HG03159 (cell line): Measurements from ENCODE around the gene TCEAL5.
"Not testable (repeated sequence)": the region's sequence is repeated elsewhere in the genome, so short reads cannot be mapped to it uniquely, and the experiment has no call there.

Source experiments
- ATAC-seq: cut with Tn5 transposase; IDR thresholded peaks from one replicate; pipeline ENCODE4 v1.9.1; 2021; ENCODE audit warnings: mild to moderate bottlenecking, moderate library complexity; ENCODE audit not compliant: unreplicated experiment

TCEAL5 gene, protein sequence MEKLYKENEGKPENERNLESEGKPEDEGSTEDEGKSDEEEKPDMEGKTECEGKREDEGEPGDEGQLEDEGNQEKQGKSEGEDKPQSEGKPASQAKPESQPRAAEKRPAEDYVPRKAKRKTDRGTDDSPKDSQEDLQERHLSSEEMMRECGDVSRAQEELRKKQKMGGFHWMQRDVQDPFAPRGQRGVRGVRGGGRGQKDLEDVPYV

DNA sequence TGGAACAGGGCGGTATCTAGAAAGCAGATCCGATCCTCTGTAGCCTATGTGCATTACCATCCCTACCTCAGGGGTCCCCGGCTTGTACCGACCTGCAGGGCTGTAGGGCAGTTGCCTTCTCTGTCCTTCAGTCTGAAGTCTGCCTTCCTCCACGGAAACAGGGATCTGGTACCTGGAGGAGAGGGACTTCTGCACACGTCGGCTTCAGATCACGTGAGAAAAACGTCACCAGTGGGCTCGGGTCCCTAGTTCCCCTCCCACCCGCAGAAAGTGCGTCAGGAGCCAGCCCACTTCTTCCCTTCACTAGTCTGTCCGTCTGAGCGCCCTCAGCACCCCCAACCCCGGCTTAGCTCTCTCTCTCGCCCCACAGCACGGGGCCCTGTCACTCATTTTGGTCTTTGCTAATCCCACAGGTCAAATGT is at the start of gene TCEAL5:
TSS of gene TCEAL5 (minus strand) at position 170 of the 422 bp plus-strand sequence. CDS start 2,187 bp downstream, outside the sequence.
- no peak for ATAC-seq

DNA sequence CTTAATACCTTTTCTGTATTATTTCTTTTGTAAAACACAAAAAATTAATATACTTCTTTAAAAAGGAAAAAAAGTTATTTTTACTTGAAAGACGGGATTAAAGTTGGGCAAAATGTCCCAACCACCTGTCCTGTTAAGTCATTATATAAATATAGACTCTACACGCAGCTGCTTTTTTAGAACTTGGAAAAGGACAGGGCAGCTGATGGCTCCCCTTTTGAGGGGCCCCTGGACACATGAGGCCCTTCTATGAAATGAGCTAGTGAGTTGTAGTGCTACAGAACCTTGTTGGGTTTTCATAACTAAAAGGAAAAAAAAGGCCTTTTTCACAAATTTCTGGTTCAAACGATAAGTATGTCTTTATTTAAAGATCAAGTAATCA is 34.8 kb upstream of the TCEAL5 start:
- no peak for ATAC-seq

DNA sequence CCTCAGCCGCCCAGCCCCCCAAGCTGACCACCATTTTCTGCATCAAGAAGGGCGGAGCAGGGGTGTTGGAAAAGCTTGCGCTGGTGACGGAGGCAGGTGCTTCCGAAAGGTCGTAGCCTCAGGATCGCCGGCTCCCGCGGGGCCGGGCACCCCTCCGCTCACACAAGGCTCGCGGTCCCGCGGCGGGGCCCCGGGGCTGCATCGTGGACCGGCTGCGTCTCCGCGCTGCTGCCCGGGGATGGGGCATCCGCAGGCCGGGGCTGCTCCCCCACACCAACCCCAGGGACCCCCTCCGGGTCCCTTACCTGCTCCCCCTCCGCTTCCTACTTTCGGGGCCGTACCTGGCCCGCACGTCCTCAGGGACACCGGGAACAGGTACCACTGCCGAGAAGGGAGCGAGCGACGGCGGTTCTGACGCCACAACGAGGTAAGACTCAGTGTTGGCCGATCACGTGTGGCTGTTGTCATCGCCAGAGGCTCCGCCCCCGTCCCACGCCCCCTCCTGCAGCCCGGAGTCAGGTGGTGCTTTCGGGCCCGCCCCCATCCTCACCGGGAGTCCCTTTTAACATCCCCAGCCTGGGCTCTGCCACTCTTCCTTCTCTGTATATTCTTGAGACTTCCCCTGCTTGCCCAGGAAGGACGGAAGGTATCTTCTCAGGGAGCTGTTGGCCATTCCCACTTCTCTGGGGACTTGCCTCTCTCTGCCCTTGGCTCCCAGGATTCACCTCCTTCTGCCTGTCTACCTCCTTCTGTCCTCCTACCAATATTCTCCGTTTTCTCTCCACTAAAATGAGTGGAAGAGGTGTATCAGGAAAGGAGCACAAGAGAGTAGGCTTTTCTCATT is 34.2 kb upstream of the TCEAL5 start, which contains the start of gene BEX2:
TSS of gene BEX2 (minus strand) at position 436 of the 844 bp plus-strand sequence. CDS start 1,014 bp downstream, outside the sequence.
- ATAC-seq = peak; percentile 98

DNA sequence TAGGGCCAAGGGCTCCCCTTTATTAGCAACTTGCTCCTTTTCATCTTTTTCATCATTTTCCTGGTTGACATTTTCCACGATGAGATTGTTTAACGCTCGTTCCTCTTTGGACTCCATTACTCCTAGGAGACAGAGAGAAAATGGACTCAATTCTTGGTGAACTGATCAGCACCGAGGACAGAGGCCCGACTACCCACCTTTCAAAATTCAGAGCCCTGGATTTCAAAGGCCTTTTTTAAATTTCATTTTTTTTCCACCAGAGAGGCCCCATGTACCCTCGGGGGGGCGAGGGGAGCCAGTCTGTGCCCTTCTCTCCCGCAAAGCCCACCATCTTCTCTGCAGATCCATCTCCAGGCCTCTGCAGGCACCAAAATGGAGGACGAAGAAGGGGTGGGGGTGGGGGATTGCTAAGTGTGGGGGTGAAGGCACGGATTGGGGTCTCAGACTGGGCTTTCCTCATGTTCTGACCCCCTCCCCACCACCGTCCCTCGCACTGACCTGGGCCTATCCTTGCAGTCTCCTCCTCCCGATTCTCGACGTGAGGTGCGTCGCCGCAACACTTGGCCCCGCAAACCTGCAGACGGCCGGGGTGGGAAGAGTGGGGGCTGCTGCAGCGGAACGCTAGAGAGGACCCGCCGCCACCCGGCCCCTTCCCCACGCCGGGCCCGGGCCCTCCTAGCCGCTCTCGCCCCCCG is 33.5 kb upstream of the TCEAL5 start:
- no peak for ATAC-seq

DNA sequence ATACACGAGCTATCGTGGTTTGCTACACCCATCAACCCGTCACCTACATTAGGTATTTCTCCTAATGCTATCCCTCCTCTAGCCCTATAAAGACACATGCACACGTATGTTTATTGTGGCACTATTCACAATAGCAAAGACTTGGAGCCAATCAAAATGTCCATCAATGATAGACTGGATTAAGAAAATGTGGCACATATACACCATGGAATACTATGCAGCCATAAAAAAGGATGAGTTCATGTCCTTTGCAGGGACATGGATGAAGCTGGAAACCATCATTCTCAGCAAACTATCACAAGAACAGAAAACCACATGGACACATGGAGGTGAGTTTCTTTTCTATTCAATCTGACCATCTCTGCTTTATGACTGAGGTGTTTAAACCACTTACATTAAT is 29.1 kb upstream of the TCEAL5 start:
- ATAC-seq = not testable (repeated sequence)

DNA sequence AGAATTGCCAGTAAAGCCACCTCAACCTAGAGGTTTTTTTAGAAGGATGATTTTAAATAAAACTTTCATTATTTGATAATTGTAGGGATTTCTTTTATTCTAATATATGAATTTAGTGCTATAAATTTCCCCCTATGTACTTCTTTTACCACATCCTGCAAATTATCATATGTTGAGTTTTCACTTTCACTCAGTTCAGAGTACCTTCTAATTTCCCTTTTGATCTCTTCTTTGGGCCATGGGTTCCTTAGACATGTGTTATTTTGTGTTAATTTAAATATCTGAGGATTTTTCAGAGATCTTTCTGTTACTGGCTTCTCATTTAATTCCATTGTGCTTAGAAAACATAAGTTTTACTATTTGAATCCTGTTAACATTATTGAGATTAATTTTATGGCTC is 28.2 kb upstream of the TCEAL5 start:
- no peak for ATAC-seq

DNA sequence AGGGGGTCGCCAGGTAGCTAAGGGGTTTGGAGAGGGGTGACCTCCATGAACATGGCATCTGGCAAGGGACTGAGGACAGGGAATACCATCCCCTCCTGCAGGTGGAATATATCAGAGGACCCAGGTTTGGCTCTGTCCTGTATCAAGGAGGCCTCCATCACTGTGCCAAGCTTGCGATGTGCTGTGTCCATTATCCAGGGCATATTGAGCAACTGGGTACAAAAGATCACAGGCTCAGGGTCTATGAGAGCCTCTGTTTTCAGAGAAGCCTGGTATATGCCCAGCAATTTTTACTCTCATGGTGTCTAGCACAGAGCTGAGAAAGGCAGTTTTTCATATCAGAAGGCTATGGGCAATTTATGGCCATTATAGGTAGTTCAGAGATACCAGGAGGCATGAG is 16.6 kb upstream of the TCEAL5 start:
- no peak for ATAC-seq

DNA sequence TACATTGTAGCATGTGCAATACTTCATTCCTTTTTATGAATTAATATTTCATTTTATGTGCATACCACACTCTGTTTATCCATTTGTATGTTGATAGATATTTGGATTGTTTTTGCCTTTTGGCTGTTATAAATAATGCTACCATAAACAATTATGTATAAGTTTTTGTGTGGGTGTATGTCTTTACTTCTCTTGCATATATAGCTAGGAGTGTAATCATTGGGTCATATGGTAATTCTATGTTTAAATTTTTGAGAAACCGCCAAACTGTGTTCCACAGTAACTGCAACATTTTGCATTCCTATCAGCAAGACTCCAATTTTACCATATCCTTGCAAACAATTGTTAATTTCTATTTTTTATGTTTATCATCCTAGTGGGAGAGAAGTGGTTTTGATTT is 3.1 kb upstream of the TCEAL5 start:
- ATAC-seq = no peak

DNA sequence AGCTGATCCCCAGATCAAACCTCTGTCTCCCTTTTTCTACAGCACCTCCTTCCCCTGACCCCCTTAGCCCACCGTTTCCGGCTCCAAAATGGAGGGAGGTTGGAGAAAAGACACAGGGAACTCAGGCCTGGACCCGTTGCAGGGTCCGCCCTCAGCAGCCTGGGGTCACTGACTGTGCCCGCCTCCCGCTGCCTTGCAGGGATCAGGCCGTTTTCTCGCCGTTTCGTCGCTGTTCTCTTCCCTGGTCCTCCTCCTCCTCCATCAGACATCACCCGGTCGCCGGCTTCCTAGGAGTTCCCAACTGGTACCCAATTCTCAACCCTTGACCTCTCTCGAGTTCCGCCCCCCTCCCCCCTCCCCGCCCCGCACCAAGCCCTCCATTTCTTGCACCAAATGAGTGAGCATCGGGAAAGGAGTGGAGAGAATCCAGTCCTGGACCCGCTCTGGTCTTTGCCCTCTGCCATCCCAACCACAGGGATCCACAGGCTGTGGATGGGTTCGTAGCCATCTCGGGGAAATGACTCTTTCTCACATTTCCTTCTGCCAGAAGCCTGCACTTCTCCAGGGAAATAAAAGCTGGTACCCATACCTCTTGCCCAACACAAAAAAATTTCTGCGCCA is 493 bp downstream of the TCEAL5 start:
- ATAC-seq = no peak

DNA sequence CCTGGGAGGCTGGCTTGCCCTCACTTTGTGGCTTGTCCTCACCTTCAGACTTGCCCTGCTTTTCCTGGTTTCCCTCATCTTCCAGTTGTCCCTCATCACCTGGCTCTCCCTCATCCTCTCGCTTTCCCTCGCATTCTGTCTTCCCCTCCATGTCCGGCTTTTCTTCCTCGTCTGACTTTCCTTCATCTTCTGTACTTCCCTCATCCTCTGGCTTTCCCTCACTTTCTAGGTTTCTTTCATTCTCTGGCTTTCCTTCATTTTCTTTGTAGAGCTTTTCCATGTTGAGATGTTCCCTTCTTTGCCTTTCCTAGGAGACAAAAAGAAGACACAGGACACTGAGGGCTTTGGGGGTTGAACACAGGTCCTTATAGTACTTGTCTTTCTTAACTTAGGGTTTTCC is 2.3 kb downstream of the TCEAL5 start:
- ATAC-seq = no peak

DNA sequence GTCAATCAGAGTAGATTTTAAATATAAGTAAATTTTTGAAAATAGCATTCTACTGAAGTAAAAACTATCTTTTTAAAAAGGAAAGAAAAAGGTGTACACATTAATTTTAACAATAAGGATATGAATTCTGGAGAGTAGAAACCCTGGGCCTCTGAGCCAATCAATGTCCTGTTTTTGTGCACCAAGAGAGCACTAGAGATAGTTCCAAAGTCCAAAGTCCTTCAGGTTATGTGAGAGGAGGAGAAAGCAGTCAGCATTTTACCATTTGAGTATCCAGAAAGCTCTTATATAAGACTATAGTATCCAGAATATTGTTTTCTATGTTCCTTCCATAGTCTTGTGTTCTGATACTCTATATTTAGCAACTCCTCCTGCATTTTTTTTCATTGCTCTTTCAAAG is 18.3 kb downstream of the TCEAL5 start:
- no peak for ATAC-seq

DNA sequence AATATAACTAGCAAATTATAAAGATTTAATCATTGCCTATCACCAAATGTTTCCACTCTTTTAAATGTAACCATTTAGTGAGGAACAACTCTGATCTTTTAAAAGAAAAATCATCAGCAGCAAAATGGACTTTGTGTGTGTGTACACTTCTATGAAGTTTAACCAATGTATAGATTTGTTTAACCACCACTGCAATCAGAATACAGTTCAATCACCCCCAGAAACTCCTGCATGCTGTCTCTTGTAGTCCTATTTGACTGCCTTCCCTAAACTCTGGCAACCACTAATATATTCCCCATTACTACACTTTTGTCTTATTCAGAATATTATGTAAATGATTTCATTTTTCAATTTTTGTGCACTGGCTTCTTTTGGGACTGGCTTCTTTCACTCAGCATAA is 19.9 kb downstream of the TCEAL5 start:
- no peak for ATAC-seq

DNA sequence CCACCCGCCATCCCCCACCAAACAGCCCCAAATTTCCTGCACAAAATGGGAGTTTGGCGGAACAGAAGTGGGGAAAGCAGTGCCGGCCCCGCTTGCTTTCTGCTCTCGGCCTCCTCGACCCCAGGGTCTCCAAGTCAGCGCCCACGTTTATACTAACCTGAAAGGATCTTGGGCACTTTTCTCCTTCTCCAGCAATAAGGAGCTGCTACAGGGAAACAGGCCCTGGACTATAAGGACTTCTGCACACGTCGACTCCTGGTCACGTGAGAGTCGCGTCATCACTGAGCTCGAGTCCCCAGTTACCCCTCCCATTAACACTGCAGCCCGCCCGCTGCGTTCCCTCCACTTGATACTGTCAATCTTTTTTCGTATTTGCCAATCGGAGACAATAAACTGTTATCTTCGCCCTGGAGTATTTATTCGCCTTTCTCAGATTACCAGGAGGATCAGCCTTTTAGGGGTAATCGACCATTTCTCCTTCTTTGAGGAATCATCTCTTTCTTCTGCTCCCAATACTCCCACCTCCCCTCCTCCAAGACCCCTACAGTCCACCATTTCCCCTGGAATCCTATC is 21.5 kb downstream of the TCEAL5 start, which contains the start of gene TCEAL8:
TSS of gene TCEAL8 (minus strand) at position 235 of the 573 bp plus-strand sequence. CDS start 1,176 bp downstream, outside the sequence.
- peak; percentile 91 for ATAC-seq

DNA sequence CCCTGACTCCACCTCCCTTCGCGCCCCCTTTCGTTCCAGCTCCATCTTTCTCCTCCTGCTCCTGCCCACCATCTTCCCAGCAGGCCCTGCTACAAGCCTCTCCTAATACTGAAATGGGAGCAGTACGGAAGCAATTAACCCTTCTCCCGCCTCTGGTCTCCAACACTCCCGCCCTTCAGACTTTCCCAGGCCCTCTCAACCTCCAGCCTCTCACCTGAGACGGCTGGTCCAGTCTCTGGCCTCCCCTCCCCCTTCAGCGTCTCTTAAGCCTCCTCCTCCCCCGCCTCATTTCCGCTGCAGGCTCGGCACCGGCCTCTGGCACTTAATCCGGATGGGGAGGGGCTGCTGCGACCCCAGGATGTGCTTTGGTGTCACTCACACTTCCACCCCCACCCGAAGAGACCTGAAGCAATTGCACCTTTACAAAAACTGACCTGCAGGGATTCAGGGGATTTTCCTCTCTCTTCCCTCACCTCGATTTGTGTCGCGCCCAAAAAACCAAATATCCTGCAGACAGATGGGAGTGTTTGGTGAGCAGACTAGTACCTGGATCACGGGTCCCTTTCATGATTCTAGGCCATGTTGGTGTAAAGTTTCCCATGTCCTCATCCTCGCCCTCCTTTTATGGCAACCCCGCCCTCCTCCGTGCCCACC is 22.3 kb downstream of the TCEAL5 start:
- ATAC-seq = peak; percentile 64

DNA sequence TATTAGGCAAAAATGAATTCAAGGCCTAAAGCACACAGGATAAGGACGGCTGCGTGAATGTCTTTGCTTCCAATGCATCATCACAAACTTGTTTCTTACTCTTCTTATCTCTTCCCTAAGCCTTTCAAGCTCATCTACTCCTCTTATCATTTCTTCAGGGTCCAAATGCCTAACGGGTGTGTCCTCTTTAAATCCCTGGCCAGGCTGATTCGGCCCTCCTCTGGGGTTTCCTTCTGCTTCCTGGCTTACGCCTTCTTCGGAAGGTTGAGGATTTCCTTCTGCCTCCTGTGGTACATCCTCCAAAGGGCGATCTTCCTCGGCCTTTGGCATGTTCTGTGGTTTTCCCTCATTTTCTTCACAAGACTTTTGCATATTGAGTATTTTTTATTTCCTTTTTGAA is 22.9 kb downstream of the TCEAL5 start:
- no peak for ATAC-seq

DNA sequence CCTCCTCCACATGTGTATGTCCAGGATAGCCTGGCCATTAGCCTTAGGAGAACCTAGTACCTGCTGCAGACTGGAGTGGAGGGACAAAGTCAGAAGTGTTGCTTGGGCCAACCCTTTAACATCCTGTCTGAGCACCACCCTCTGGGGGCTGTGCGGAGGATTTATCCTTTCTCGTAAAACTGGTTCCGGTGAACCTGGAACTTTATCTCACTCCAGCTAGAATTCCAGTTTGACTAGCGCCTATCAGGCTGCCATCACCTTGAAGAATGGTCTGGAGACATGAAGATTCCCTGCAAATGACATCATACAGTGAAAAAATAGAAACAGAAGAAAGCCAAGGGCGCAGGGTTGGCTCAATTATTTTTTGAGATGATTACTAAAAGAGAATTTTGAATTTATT is 25.6 kb downstream of the TCEAL5 start:
- ATAC-seq = no peak

DNA sequence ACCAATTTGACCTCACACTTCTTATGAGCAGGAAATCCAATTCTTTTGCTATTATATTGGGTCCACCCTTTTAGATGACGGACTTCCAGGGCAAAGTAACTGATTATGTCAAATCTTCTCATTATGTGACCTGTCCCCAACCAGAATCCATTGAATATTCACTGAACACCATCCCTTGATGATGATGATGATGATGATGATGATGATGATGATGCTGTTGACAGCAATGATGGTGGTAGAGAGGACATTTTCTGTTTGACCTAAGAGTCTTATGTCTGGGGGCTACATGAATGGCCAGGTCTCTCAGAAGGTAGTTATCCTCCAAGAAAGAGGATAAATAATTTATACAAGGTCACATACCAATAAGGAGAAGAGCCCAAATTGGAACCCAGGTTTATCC is 26.7 kb downstream of the TCEAL5 start:
- no peak for ATAC-seq

DNA sequence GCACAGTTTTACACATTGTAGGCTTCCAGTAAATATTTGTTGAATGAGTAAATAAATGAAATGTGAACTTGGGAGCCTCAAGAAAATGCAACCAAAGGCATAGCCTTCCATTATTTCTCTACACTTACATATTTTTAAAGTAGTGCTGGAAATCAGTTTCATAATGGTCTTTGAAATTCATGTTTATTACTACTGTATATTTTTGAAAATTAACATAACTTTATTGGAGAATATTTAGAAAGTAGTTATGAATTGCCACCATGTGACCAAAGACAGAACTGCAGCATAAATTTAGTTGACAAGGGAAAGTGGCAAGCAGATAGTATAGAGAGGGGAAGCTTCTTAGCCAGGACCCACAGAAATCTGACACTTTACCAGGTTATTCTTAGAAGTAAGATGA is 28.0 kb downstream of the TCEAL5 start:
- peak; percentile 61 for ATAC-seq

DNA sequence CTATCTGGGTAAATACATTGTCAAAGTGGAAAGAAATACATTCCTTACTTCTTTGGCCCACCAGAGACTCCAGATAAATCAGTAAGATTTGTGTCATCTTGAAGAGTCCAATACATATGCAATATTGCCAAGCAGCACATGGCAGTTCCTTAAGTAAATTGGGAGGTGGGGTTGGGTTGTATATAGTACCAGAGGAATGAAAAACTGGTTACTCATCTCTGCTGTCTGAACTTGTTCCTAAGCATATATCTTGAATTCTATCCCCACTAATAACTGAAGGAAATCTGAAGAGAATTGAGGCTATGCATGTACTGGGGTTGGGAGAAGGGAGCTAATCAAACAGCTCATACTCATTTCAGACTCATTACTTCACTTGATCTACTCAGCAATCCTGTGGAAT is 36.4 kb downstream of the TCEAL5 start:
- ATAC-seq = no peak

DNA sequence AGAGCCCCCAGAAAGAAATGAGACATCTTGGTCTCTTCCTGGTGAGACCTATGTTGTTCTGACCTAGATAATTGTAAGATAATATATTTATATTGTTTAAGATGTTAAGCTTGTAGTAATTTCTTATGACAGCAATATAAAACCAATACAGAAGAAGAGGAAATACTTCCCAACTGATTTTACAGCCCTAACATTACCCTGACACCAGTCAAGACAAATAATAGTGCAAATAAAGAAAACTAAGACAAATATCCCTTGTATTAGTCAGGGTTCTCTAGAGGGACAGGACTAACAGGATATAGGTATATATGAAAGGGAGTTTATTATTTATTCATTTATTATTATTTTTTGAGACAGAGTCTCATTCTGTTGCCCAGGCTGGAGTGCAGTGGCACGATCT is 40.3 kb downstream of the TCEAL5 start:
- ATAC-seq = no peak
